Stimulated activated CD8-positive, alpha-beta memory T cell treated with anti-CD3 and anti-CD28 coated beads, Interleukin-15, amount 100 ng/mL, for 4 hours (primary cell): Measurements from ENCODE around the gene DOCK3.
"Not testable (repeated sequence)": the region's sequence is repeated elsewhere in the genome, so short reads cannot be mapped to it uniquely, and the experiment has no call there.

ENCODE experiments used
- DNase-seq, 2 donors: peaks; one replicate each; pipeline ENCODE4 v3.0.0-alpha.2; 2020; ENCODE audit warnings: low read depth in 2 of 2

The DOCK3 gene

GRCh38 chr3:50676031-50676705 lies 1.4 kb downstream of the DOCK3 start:
- no peak for DNase-seq

- DNase-seq: no peak
Measured at GRCh38 chr3:50687127-50687751, 12.5 kb downstream of the DOCK3 start.

DNA sequence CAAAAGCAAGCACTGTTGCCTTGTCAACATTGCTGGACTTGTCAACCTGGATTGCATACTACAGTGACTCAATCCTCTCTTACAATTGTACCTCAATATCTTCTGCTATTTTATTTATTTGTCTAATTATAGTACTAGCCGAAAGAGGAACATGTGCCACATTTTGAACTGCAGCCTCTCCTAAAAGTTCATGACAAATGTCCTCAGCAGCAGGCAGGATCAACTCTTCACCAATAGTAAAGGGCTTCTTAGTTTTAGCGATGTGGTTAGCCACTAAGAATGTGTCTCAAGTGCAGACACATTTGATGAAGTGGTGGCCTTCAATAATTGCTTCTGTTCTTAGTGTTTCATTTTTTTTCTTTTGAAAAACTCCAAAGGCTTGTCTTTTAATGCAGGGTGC lies 13.2 kb downstream of the DOCK3 start:
- no peak for DNase-seq

DNA sequence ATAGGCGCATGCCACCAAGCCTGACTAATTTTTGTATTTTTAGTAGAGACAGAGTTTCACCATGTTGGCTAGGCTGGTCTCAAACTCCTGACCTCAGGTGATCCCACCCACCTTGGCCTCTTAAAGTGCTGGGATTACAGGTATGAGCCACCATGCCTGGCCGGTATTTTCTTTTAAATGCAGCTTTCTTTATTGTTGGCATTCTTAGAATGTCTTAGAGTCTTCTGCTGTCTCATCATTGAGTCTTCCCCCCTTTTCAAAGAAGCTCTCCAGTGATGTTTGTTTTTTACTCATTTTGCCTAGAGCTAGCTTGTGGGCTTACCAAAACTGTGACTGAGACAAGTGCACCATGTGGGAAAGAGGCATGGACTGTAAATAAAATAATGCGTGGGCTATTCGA lies 13.9 kb downstream of the DOCK3 start:
- DNase-seq: not testable (repeated sequence)

GRCh38 chr3:50689558-50689957 lies 14.8 kb downstream of the DOCK3 start:
- DNase-seq: no peak

DNA sequence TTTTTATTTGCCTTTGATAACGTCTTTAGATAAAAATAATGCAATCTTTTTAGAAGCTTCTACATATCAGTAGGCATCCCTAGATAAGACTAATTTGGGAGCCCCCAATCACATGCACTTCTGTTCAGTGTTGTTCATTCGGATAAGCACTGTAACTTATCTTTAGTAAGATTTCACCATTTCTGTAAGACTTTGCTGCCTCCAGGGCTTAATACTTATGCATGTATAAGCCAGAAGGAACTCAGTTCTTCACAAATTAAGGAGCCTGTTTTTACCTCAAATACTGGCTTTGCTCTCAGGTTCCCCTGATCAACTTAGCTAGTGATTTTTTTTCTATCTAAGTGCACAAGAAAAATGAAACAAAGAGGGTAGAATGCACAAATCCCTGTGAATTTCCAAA lies 20.3 kb downstream of the DOCK3 start:
- DNase-seq: no peak

DNA sequence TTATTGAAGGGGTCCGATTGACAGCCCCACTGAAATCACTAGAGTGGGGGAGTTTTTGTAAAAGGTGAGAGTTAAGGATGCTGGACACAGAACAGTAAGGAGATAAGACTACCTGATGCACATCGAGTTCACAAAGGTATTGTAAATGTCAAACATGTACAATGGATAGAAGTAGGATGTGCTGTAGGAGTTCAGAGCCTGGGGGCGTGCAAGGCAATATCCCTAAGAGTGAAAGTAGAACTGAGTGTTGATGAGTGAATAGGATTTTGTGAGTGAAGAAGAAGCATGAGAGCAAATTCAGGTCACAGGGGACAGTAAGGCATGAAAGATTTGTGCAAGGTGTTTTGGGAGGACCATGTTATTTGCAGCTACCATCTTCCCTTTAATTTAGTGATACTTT lies 21.5 kb downstream of the DOCK3 start:
- DNase-seq: no peak

DNA sequence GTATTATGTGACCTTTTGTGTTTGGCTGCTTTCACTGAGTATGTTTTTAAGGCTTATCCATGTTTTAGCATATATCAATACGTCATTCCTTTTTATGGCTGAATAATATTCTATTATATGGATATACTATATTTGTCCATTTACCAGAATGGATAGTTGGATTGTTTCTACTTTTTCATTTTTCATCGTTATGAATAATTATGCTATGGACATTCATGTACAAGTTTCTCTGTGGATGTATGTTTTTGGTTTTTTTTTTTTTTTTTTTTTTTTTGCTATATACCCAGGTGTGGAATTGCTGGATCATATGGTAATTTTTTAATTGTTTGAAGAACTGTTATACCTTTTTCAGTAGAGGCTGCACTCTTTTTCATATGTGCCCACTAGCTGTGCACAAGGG lies 23.5 kb downstream of the DOCK3 start:
- DNase-seq: no peak

GRCh38 chr3:50708620-50709019 lies 33.9 kb downstream of the DOCK3 start:
- DNase-seq: no peak

GRCh38 chr3:50714946-50715345 lies 40.2 kb downstream of the DOCK3 start:
- no peak for DNase-seq

- no peak for DNase-seq
Measured at GRCh38 chr3:50724831-50725230, 50.1 kb downstream of the DOCK3 start.

- no peak for DNase-seq
Measured at GRCh38 chr3:50734985-50735384, 60.3 kb downstream of the DOCK3 start.

DNA sequence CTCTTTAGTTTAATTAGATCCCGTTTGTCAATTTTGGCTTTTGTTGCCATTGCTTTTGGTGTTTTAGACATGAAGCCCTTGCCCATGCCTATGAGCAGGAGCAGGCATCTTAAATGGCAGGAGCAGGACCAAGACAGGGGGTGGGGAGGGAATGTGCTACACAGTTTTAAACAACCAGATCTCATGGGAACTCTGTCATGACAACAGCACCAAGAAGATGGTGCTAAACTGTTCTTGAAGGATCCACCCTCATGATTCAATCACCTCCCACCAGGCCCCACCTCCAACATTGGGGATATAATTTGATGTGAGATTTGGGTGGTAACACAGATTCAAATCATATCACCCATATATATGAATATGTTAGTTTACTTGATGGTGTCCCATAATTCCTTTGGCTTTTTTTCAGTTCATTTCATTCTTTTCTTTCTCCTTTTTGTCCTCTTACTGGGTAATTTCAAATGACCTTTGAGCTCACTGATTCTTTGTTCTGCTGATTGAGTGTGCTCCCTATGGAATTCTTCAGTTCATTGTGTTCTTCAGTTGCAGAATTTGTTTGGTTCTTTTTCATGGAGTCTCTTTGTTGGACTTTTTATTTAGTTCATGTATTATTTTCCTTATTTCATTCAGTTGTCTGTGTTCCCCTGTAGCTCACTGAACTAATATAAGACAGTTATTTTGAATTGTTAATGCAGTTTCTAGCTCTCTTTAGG lies 62.6 kb downstream of the DOCK3 start:
- DNase-seq: no peak

GRCh38 chr3:50737906-50738598 lies 63.3 kb downstream of the DOCK3 start:
- no peak for DNase-seq

GRCh38 chr3:50743643-50744042 lies 68.9 kb downstream of the DOCK3 start:
- DNase-seq: no peak

GRCh38 chr3:50749822-50750221 lies 75.1 kb downstream of the DOCK3 start:
- DNase-seq: no peak

DNA sequence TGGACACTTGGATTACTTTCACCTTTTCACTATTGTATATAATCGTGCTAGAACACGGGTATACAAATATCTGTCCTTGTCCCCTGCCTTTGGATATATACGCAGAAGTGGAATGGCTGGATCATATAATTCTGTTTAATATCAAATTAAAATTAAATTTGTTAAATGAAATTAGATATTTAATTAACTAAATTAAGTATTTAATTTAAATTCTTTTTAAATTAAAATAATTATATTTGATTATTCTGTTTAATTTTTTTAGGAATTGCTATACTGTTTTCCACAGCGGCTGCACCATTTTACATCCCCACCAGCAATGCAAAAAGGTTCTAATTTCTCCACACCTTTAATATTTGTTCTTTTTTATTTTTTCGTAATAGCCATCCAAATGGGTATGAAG lies 84.3 kb downstream of the DOCK3 start:
- DNase-seq: no peak

GRCh38 chr3:50777680-50778079 lies 103.0 kb downstream of the DOCK3 start:
- no peak for DNase-seq

- not testable (repeated sequence) for DNase-seq
Measured at GRCh38 chr3:50781766-50782165, 107.0 kb downstream of the DOCK3 start.

DNA sequence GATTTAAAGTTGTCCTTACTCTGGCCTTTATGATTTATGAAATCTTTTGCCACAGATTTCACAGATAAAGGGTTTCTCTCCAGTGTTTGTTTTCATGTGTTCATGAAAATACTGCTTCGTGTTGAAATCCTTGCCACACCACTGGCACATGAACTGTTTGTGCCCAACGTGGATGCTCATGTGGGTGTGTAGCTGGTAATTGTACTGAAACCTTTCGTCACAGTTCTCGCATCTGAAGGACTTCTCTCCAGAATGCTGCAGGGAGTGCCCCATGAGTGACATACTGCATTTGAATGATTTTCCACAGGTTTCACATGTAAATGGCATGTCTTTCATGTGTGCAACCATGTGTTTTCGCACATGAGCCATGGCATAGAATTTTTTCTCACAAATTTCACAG lies 111.9 kb downstream of the DOCK3 start:
- DNase-seq: no peak

GRCh38 chr3:50790894-50791293 lies 116.2 kb downstream of the DOCK3 start:
- DNase-seq: not testable (repeated sequence)

DNA sequence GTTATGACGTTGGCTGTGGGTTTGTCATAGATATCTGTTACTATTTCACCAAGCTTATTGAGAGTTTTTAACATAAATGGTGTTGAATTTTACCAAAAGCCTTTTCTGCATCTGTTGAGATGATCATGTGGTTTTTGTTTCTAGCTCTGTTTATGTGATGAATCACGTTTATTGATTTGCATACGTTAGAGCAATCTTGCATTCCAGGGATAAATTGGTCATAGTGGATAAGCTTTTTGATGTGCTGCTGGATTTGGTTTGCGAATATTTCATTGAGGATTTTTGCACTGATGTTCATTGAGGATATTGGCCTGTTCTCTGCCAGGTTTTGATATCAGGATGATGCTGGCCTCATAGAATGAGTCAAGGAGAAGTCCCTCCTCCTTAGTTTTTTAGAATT lies 117.8 kb downstream of the DOCK3 start:
- DNase-seq: no peak

- not testable (repeated sequence) for DNase-seq
Measured at GRCh38 chr3:50803805-50804204, 129.1 kb downstream of the DOCK3 start.
